Thyroid gland (tissue), 4 donors: ENCODE results near the gene ANKRD27.

Source experiments
- CTCF ChIP-seq, 6 experiments: fragments of 200-600 bp in 3 of 6; fragments of 450-650 bp in 3 of 6; sonication (generic) in 3 of 6; IDR thresholded peaks; one replicate each; pipeline ENCODE4 v1.5.1; 2016 to 2019; ENCODE audit warnings: antibody characterized with exemption in 6 of 6, mild to moderate bottlenecking in 2 of 6, inconsistent platforms in 1 of 6, moderate library complexity in 1 of 6
- POLR2A ChIP-seq, 2 donors: fragments of 450-650 bp; IDR thresholded peaks; one replicate each; pipeline ENCODE4 v1.6.1; 2017; ENCODE audit warnings: antibody characterized with exemption in 2 of 2, mild to moderate bottlenecking in 2 of 2, moderate library complexity in 1 of 2

- no peak for TF ChIP-seq CTCF (IDR thresholded peaks at IDR 0.05)
- TF ChIP-seq POLR2A (IDR thresholded peaks at IDR 0.05) = no peak
Observed at GRCh38 chr19:32642771-32643170, 32.2 kb downstream of the ANKRD27 start.
